Measurements from ENCODE around the gene ASB16. TPM values are rescaled to one million over a fixed set of nuclear protein-coding genes. Genes with fewer than 3 reads are reported as not detected.
"Not testable (repeated sequence)": the region's sequence is repeated elsewhere in the genome, so short reads cannot be mapped to it uniquely, and the experiment has no call there.

Gene ASB16
- total RNA-seq, 1 experiment from 2014 or later, result 0.37 TPM

DNA sequence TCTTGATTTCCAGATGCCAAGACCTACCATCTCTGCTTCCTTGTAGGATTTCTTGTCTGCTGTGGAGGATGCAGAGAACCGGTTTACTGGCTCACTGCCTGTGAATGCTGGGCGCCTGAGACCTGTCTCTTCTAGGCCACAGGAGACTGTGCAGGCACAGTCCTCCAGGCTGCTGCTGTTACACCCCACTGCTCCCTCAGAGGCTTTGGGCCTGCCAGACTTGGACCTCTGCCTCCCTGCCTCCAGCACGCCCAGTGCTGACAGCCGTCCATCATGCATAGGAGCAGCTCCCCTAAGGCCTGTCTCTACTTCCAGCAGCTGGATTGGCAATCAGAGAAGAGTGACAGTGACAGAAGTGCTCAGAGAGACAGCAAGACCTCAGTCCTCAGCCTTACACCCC is 22.7 kb upstream of the ASB16 start:
- peaks cover 49% of the 10 kb centered on the region for H3K79me2 ChIP-seq (ENCODE audit: insufficient read depth, low read length)
- no peak for DNase-seq (ENCODE audit: low read depth, low spot score)
- ATAC-seq, result no peak
- RAD21 ChIA-PET (ENCODE audit: low non-redundant PET in 1 of 2, low total read pairs in 2 of 2, uncharacterized antibody in 2 of 2, unreplicated experiment in 2 of 2), result no interaction called here
- H2AFZ ChIP-seq (ENCODE audit: low read depth, low read length, poor library complexity, severe bottlenecking), result no peak overlapping the region
- no peak overlapping the region for H3K27ac ChIP-seq (ENCODE audit: low read depth, low read length)
- no peak overlapping the region for H3K4me3 ChIP-seq (replicated peaks in 1 of 2; ENCODE audit: low read depth in 1 of 2, low read length in 2 of 2)
- no peaks in the 10 kb centered on the region for H3K27me3 ChIP-seq (ENCODE audit: insufficient read depth, low read length)
- no peak overlapping the region for H3K4me2 ChIP-seq (ENCODE audit: low read length)
- H3K36me3 ChIP-seq (ENCODE audit: control insufficient read depth in 1 of 2, insufficient read depth in 2 of 2, low read length in 2 of 2), result peaks cover 7 to 35% of the 10 kb centered on the region in 2 experiments
- TF ChIP-seq TCF7L2 (IDR thresholded peaks at IDR 0.05; ENCODE audit: borderline replicate concordance, extremely low read depth, insufficient read depth, insufficient read length), result no peak
- TF ChIP-seq EZH2 (IDR thresholded peaks at IDR 0.05), result no peak
- TF ChIP-seq CEBPB (IDR thresholded peaks at IDR 0.05; ENCODE audit: low read depth), result no peak
- TF ChIP-seq ZFX (IDR thresholded peaks at IDR 0.05), result no peak
- TF ChIP-seq SIN3A (IDR thresholded peaks at IDR 0.05; ENCODE audit: low read depth), result no peak
- no peak for TF ChIP-seq JUND (IDR thresholded peaks at IDR 0.05)
- TF ChIP-seq ELF1 (IDR thresholded peaks at IDR 0.05; ENCODE audit: borderline replicate concordance, low read depth), result no peak
- TF ChIP-seq, protein P1, sequence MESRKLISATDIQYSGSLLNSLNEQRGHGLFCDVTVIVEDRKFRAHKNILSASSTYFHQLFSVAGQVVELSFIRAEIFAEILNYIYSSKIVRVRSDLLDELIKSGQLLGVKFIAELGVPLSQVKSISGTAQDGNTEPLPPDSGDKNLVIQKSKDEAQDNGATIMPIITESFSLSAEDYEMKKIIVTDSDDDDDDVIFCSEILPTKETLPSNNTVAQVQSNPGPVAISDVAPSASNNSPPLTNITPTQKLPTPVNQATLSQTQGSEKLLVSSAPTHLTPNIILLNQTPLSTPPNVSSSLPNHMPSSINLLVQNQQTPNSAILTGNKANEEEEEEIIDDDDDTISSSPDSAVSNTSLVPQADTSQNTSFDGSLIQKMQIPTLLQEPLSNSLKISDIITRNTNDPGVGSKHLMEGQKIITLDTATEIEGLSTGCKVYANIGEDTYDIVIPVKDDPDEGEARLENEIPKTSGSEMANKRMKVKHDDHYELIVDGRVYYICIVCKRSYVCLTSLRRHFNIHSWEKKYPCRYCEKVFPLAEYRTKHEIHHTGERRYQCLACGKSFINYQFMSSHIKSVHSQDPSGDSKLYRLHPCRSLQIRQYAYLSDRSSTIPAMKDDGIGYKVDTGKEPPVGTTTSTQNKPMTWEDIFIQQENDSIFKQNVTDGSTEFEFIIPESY (IDR thresholded peaks at IDR 0.05; ENCODE audit: extremely low read depth, insufficient replicate concordance, low read length), result no peak
- no peak for TF ChIP-seq SP1 (IDR thresholded peaks at IDR 0.05; ENCODE audit: low read depth)
- no peak for TF ChIP-seq SRF (IDR thresholded peaks at IDR 0.05; ENCODE audit: low read depth)
- TF ChIP-seq EZH2phosphoT487 (IDR thresholded peaks at IDR 0.05; ENCODE audit: borderline replicate concordance), result no peak
- no peak for TF ChIP-seq FOSL1 (IDR thresholded peaks at IDR 0.05; ENCODE audit: low read depth)
- no peak for TF ChIP-seq POLR2A (IDR thresholded peaks at IDR 0.05; ENCODE audit: borderline replicate concordance, extremely low read depth, insufficient read depth, insufficient read length)
- TF ChIP-seq YY1 (IDR thresholded peaks at IDR 0.05; ENCODE audit: extremely low read depth, insufficient replicate concordance, low read depth, low read length), result no peak
- TF ChIP-seq CBX3 (IDR thresholded peaks at IDR 0.05; ENCODE audit: low read depth), result no peak
- TF ChIP-seq POLR2AphosphoS5 (IDR thresholded peaks at IDR 0.05; ENCODE audit: low read depth, low read length), result no peak
- TF ChIP-seq, protein P2, sequence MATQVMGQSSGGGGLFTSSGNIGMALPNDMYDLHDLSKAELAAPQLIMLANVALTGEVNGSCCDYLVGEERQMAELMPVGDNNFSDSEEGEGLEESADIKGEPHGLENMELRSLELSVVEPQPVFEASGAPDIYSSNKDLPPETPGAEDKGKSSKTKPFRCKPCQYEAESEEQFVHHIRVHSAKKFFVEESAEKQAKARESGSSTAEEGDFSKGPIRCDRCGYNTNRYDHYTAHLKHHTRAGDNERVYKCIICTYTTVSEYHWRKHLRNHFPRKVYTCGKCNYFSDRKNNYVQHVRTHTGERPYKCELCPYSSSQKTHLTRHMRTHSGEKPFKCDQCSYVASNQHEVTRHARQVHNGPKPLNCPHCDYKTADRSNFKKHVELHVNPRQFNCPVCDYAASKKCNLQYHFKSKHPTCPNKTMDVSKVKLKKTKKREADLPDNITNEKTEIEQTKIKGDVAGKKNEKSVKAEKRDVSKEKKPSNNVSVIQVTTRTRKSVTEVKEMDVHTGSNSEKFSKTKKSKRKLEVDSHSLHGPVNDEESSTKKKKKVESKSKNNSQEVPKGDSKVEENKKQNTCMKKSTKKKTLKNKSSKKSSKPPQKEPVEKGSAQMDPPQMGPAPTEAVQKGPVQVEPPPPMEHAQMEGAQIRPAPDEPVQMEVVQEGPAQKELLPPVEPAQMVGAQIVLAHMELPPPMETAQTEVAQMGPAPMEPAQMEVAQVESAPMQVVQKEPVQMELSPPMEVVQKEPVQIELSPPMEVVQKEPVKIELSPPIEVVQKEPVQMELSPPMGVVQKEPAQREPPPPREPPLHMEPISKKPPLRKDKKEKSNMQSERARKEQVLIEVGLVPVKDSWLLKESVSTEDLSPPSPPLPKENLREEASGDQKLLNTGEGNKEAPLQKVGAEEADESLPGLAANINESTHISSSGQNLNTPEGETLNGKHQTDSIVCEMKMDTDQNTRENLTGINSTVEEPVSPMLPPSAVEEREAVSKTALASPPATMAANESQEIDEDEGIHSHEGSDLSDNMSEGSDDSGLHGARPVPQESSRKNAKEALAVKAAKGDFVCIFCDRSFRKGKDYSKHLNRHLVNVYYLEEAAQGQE (IDR thresholded peaks at IDR 0.05; ENCODE audit: low read depth), result no peak
- TF ChIP-seq RAD21 (IDR thresholded peaks at IDR 0.05; ENCODE audit: low read depth), result no peak
- POLR2A ChIA-PET, result no interaction called here
- no peaks in the 10 kb centered on the region for H3K9me2 ChIP-seq (ENCODE audit: insufficient read depth)
- H3K9me3 ChIP-seq (ENCODE audit: control insufficient read depth in 1 of 2, insufficient read depth in 1 of 2, low read depth in 1 of 2, low read length in 2 of 2), result no peaks in the 10 kb centered on the region
- intact Hi-C loops (cut with micrococcal nuclease), result no loop called here
- BruUV-seq (replicated peaks), result no TSS peak
- CTCF ChIA-PET, result no interaction called here
- no peak overlapping the region for H3K9ac ChIP-seq (ENCODE audit: low read length)
- H3K4me1 ChIP-seq (ENCODE audit: control insufficient read depth in 1 of 2, insufficient read depth in 2 of 2, low read length in 2 of 2), result peaks cover 7 to 28% of the 10 kb centered on the region in 2 experiments; a peak in 3 of 4 replicates
- no peaks in the 10 kb centered on the region for H4K20me1 ChIP-seq (ENCODE audit: insufficient read depth)

DNA sequence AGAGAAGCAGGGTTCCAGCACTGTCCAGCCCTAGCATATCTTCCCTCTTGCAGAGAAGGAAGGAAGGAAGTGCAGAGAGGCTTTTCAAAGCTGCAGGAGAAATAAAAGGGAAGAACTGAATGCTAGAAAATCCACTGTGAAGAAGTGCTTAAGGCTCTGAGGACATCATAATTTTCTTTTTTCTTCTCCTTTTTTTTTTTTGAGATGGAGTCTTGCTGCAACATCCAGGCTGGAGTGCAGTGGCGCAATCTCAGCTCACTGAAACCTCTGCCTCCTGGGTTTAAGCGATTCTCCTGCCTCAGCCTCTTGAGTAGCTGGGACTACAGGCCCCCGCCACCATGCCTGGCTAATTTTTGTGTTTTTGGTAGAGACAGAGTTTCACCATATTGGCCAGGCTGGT is 21.4 kb upstream of the ASB16 start:
- H3K27ac ChIP-seq (ENCODE audit: low read depth, low read length); H3K4me3 ChIP-seq (replicated peaks in 1 of 2; ENCODE audit: low read depth in 1 of 2, low read length in 2 of 2); H3K9me2 ChIP-seq (ENCODE audit: insufficient read depth); H3K4me2 ChIP-seq (ENCODE audit: low read length); intact Hi-C loops (cut with micrococcal nuclease); CTCF ChIA-PET; POLR2A ChIA-PET; H3K27me3 ChIP-seq (ENCODE audit: insufficient read depth, low read length); H3K9me3 ChIP-seq (ENCODE audit: control insufficient read depth in 1 of 2, insufficient read depth in 1 of 2, low read depth in 1 of 2, low read length in 2 of 2); DNase-seq (ENCODE audit: low read depth, low spot score); H3K9ac ChIP-seq (ENCODE audit: low read length); H2AFZ ChIP-seq (ENCODE audit: low read depth, low read length, poor library complexity, severe bottlenecking); ATAC-seq; H4K20me1 ChIP-seq (ENCODE audit: insufficient read depth); BruUV-seq (replicated peaks): not testable (repeated sequence)
- RAD21 ChIA-PET (ENCODE audit: low non-redundant PET in 1 of 2, low total read pairs in 2 of 2, uncharacterized antibody in 2 of 2, unreplicated experiment in 2 of 2), result interaction anchor here in 1 of 2 experiments (0.7 kb wide), 1 partner anchor 35 kb away, joined by 3 read pairs; no protein-coding TSS in a partner anchor
- peaks cover 7 to 37% of the 10 kb centered on the region in 2 experiments for H3K36me3 ChIP-seq (ENCODE audit: control insufficient read depth in 1 of 2, insufficient read depth in 2 of 2, low read length in 2 of 2)
- peaks cover 45% of the 10 kb centered on the region for H3K79me2 ChIP-seq (ENCODE audit: insufficient read depth, low read length)
- peaks cover 4 to 17% of the 10 kb centered on the region in 2 experiments; a peak in 3 of 4 replicates for H3K4me1 ChIP-seq (ENCODE audit: control insufficient read depth in 1 of 2, insufficient read depth in 2 of 2, low read length in 2 of 2)

All from HCT116 (cell line).